ENCODE data around the gene IL17REL. TPM values are rescaled to one million over a fixed set of nuclear protein-coding genes. Genes with fewer than 3 reads are reported as not detected.

The IL17REL gene
- total and polyA plus RNA-seq, 10 of the 15 experiments (the other 5 are each of a cell fraction or from before 2014, with no cell fraction given), result 0.03 TPM; not detected in 9

GRCh38 chr22:50020606-50021005, 8.0 kb upstream of the IL17REL start:
- no peak for FAIRE-seq
- SMC1A ChIA-PET (ENCODE audit: uncharacterized antibody, unreplicated experiment), result no interaction called here

GRCh38 chr22:50019316-50019715, 6.8 kb upstream of the IL17REL start:
- no peaks in the 10 kb centered on the region for H3K36me3 ChIP-seq (ENCODE audit: control insufficient read depth in 2 of 2, insufficient read depth in 2 of 2, low read length in 1 of 2)
- H4K20me1 ChIP-seq (ENCODE audit: control insufficient read depth, insufficient read depth), result no peaks in the 10 kb centered on the region
- no TSS peak for BruUV-seq (replicated peaks)
- no peak overlapping the region for H2AFZ ChIP-seq (ENCODE audit: control insufficient read depth, low read depth, low read length)
- H3K4me2 ChIP-seq (ENCODE audit: control insufficient read depth, insufficient read depth), result no peak overlapping the region
- no peak for TF ChIP-seq GABPA (IDR thresholded peaks at IDR 0.05; ENCODE audit: low read depth)
- no peak for TF ChIP-seq HDGF (IDR thresholded peaks at IDR 0.05)
- no peak for TF ChIP-seq MTA3 (IDR thresholded peaks at IDR 0.05; ENCODE audit: borderline replicate concordance, low read length)
- TF ChIP-seq MLLT1 (IDR thresholded peaks at IDR 0.05), result no peak
- TF ChIP-seq SMAD5 (IDR thresholded peaks at IDR 0.05; ENCODE audit: low read depth), result no peak
- no peak for TF ChIP-seq DPF2 (IDR thresholded peaks at IDR 0.05)
- no peak for TF ChIP-seq POLR2AphosphoS2 (IDR thresholded peaks at IDR 0.05; ENCODE audit: low read depth, low read length)
- TF ChIP-seq FOXK2 (IDR thresholded peaks at IDR 0.05), result no peak
- TF ChIP-seq SREBF1 (IDR thresholded peaks at IDR 0.05; ENCODE audit: low read length), result no peak
- no peak for TF ChIP-seq PAX5 (IDR thresholded peaks at IDR 0.05; ENCODE audit: borderline replicate concordance, low read depth, low read length)
- H3K9me3 ChIP-seq (replicated peaks; ENCODE audit: control insufficient read depth, insufficient read depth, low read length), result no peaks in the 10 kb centered on the region; the same call in 2 of the 3 replicates
- no peak overlapping the region for H3K9ac ChIP-seq (ENCODE audit: control insufficient read depth, insufficient read depth, low read length)
- no peaks in the 10 kb centered on the region for H3K79me2 ChIP-seq (ENCODE audit: control insufficient read depth, insufficient read depth, low read length)
- FAIRE-seq, result no peak
- DNase-seq (ENCODE audit: low read depth, low spot score), result no peak
- no peak overlapping the region for H3K27ac ChIP-seq (ENCODE audit: control insufficient read depth, insufficient read depth)
- intact Hi-C loops (cut with micrococcal nuclease; ENCODE audit: unreplicated experiment) (loop anchor here (5.0 kb wide), 1 partner anchor 87 kb away; no protein-coding TSS in a partner anchor), in situ Hi-C loops (cut with MboI) (no loop called here)
- ChIA-PET SMC1A (ENCODE audit: uncharacterized antibody, unreplicated experiment) (interaction anchor here (1.4 kb wide), 1 partner anchor 11 kb away, joined by 5 read pairs; no protein-coding TSS in a partner anchor), POLR2A (no interaction called here), CTCF (interaction anchor here (1.9 kb wide), 1 partner anchor 11 kb away, joined by 11 read pairs; no protein-coding TSS in a partner anchor), RAD21 (ENCODE audit: unreplicated experiment) (interaction anchor here (3.0 kb wide), 1 partner anchor 89 kb away, joined by 13 read pairs; no protein-coding TSS in a partner anchor)
- H3K4me1 ChIP-seq (ENCODE audit: control insufficient read depth, insufficient read depth, low read length), result peaks cover 22% of the 10 kb centered on the region
- WGBS (ENCODE audit: insufficient coverage, insufficient replicate concordance, low lambda C conversion rate, missing lambda C conversion rate), result 33% methylated on average over 3 of the region's 3 CpGs
- no peak for ATAC-seq
- no peak overlapping the region for H3K4me3 ChIP-seq
- H3K27me3 ChIP-seq (replicated peaks in 1 of 2; ENCODE audit: control insufficient read depth in 2 of 2, insufficient read depth in 2 of 2, low read length in 1 of 2), result no peaks in the 10 kb centered on the region; a peak in 2 of 4 replicates

More at GRCh38 chr22:50020606-50021005, 8.0 kb upstream of the IL17REL start:
- no TSS peak for BruUV-seq (replicated peaks)
- in situ Hi-C loops (cut with MboI) (no loop called here), intact Hi-C loops (cut with micrococcal nuclease; ENCODE audit: unreplicated experiment) (no loop called here)
- Histone ChIP-seq H3K9ac (ENCODE audit: control insufficient read depth, insufficient read depth, low read length) (no peak overlapping the region), H3K36me3 (ENCODE audit: control insufficient read depth in 2 of 2, insufficient read depth in 2 of 2, low read length in 1 of 2) (no peaks in the 10 kb centered on the region), H3K4me2 (ENCODE audit: control insufficient read depth, insufficient read depth) (no peak overlapping the region), H3K79me2 (ENCODE audit: control insufficient read depth, insufficient read depth, low read length) (no peaks in the 10 kb centered on the region), H3K27me3 (replicated peaks in 1 of 2; ENCODE audit: control insufficient read depth in 2 of 2, insufficient read depth in 2 of 2, low read length in 1 of 2) (peaks cover 0 to 5% of the 10 kb centered on the region in 2 experiments; a peak in 2 of 4 replicates), H3K4me1 (ENCODE audit: control insufficient read depth, insufficient read depth, low read length) (peaks cover 21% of the 10 kb centered on the region), H3K9me3 (replicated peaks; ENCODE audit: control insufficient read depth, insufficient read depth, low read length) (no peaks in the 10 kb centered on the region; the same call in 2 of the 3 replicates), H4K20me1 (ENCODE audit: control insufficient read depth, insufficient read depth) (no peaks in the 10 kb centered on the region), H3K27ac (ENCODE audit: control insufficient read depth, insufficient read depth) (no peak overlapping the region), H2AFZ (ENCODE audit: control insufficient read depth, low read depth, low read length) (no peak overlapping the region), H3K4me3 (no peak overlapping the region)
- ATAC-seq (no peak), DNase-seq (ENCODE audit: low read depth, low spot score) (no peak)
- POLR2A ChIA-PET, result no interaction called here
- RAD21 ChIA-PET (ENCODE audit: unreplicated experiment), result no interaction called here
- TF ChIP-seq FOXM1 (IDR thresholded peaks at IDR 0.05; ENCODE audit: low read depth, low read length) (no peak), BRCA1 (IDR thresholded peaks at IDR 0.05; ENCODE audit: low read depth, low read length) (no peak), JUND (IDR thresholded peaks at IDR 0.05; ENCODE audit: low read depth, low read length) (no peak), BHLHE40 (IDR thresholded peaks at IDR 0.05; ENCODE audit: borderline replicate concordance in 1 of 2, low read depth in 2 of 2, low read length in 1 of 2) (no peak), POLR2AphosphoS5 (IDR thresholded peaks at IDR 0.05; ENCODE audit: low read length) (no peak), JUNB (IDR thresholded peaks at IDR 0.05) (no peak), IKZF2 (IDR thresholded peaks at IDR 0.05) (no peak), WRNIP1 (IDR thresholded peaks at IDR 0.05; ENCODE audit: borderline replicate concordance, low read depth, low read length) (no peak), NFIC (IDR thresholded peaks at IDR 0.05; ENCODE audit: low read depth, low read length) (no peak), NFXL1 (IDR thresholded peaks at IDR 0.05; ENCODE audit: borderline replicate concordance) (no peak), ZNF207 (IDR thresholded peaks at IDR 0.05; ENCODE audit: borderline replicate concordance) (no peak)
- 84% methylated on average over 15 of the region's 15 CpGs for WGBS (ENCODE audit: insufficient coverage, insufficient replicate concordance, low lambda C conversion rate, missing lambda C conversion rate)
- CTCF ChIA-PET, result no interaction called here
